Measurements from ENCODE around the gene HPN.

HPN gene

DNA sequence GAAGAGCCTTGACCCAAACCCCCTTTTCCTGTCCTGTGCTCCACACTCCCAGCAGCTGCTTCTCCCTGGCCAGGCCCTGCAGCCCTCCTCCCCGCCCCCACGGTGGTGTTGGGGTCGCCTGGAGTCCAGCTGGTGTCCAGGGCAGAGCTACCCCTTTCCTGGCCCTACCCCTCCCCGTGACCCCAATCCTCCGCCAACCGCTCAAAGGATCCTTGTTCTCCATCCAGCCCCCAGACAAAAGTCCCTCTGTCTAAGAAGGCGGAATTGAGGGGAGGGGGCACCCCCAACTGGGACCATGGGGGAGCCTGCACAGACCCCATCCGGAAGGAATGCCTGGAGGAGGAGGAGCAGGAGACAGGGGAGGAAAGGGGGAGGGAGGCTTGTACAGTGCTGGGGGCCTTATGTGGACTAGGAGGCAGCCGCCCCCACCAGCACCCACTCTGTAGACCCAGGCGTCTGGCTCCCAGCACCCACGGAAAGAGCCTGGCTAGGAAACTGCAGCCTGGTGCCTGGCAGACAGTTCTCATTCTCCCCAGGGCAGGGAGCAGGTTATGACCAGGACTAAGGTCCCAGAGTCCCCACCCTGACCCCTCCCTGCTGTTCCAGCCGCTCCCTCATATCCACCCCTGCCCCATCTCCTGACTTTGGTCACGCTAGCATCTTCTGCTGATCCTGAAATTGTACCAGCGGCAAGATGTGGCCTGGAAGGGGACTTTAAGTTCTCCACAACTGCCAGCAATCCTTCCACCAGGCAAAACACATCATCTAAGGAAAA is 73.8 kb downstream of the HPN start, which contains the start of gene FXYD3:
TSS of gene FXYD3 (plus strand) at position 647 of the 775 bp plus-strand sequence. CDS start 3,554 bp downstream, outside the sequence.
- no peak within 1 kb of the TSS for H3K4me3 ChIP-seq (ENCODE audit: low read depth, low read length)
- TF ChIP-seq, protein P1, sequence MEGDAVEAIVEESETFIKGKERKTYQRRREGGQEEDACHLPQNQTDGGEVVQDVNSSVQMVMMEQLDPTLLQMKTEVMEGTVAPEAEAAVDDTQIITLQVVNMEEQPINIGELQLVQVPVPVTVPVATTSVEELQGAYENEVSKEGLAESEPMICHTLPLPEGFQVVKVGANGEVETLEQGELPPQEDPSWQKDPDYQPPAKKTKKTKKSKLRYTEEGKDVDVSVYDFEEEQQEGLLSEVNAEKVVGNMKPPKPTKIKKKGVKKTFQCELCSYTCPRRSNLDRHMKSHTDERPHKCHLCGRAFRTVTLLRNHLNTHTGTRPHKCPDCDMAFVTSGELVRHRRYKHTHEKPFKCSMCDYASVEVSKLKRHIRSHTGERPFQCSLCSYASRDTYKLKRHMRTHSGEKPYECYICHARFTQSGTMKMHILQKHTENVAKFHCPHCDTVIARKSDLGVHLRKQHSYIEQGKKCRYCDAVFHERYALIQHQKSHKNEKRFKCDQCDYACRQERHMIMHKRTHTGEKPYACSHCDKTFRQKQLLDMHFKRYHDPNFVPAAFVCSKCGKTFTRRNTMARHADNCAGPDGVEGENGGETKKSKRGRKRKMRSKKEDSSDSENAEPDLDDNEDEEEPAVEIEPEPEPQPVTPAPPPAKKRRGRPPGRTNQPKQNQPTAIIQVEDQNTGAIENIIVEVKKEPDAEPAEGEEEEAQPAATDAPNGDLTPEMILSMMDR (IDR thresholded peaks at IDR 0.05; ENCODE audit: borderline replicate concordance, insufficient read depth, low read depth, low read length) = no peak
